Fibroblast of lung (primary cell): ENCODE results near the gene CHRND. TPM values are rescaled to one million over a fixed set of nuclear protein-coding genes. Genes with fewer than 3 reads are reported as not detected.

Source experiments
- DNase-seq, 2 donors: peaks; one replicate each; pipeline versions ENCODE4 v3.0.0 to v3.0.0-alpha.2; 2010; ENCODE audit warnings: low read depth in 2 of 2
- H2AFZ ChIP-seq: 2 replicates; pipeline ENCODE4 v1.5.1; 2012; ENCODE audit warnings: low read length, control low read depth, inconsistent platforms
- H3K27ac ChIP-seq: 2 replicates; pipeline ENCODE4 v1.5.1; 2011; ENCODE audit warnings: low read length, control low read depth; ENCODE audit not compliant: insufficient read depth
- H3K27me3 ChIP-seq: 2 replicates; pipeline ENCODE4 v1.5.1; 2011; ENCODE audit warnings: mild to moderate bottlenecking, low read length; ENCODE audit not compliant: control insufficient read depth, insufficient read depth
- H3K36me3 ChIP-seq: 2 replicates; pipeline ENCODE4 v1.5.1; 2011; ENCODE audit warnings: low read length; ENCODE audit not compliant: control insufficient read depth, insufficient read depth
- H3K4me1 ChIP-seq: 2 replicates; pipeline ENCODE4 v1.5.1; 2011; ENCODE audit warnings: low read length; ENCODE audit not compliant: control insufficient read depth, insufficient read depth; ENCODE audit errors: extremely low read depth
- H3K4me2 ChIP-seq: 2 replicates; pipeline ENCODE4 v1.5.1; 2011; ENCODE audit warnings: low read length, control low read depth; ENCODE audit not compliant: insufficient read depth; ENCODE audit errors: extremely low read depth
- H3K4me3 ChIP-seq, 4 experiments: fragments of 200-600 bp in 1 of 4; sonication (generic) in 1 of 4; replicated peaks in 1 of 4; 2 replicates each; pipeline ENCODE4 v1.5.1; 2011 to 2016; ENCODE audit warnings: low read length in 4 of 4, low read depth in 3 of 4, mild to moderate bottlenecking in 3 of 4, control low read depth in 2 of 4, inconsistent platforms in 1 of 4, mixed read lengths in 1 of 4; ENCODE audit not compliant: insufficient read depth in 1 of 4; ENCODE audit errors: control extremely low read depth in 1 of 4
- H3K79me2 ChIP-seq: 2 replicates; pipeline ENCODE4 v1.5.1; 2012; ENCODE audit warnings: mild to moderate bottlenecking, low read length, inconsistent platforms; ENCODE audit not compliant: control insufficient read depth, insufficient read depth
- H3K9ac ChIP-seq: 2 replicates; pipeline ENCODE4 v1.5.1; 2011; ENCODE audit warnings: mild to moderate bottlenecking, low read length, control low read depth; ENCODE audit not compliant: insufficient read depth
- H3K9me3 ChIP-seq: 2 replicates; pipeline ENCODE4 v1.5.1; 2012; ENCODE audit warnings: low read depth, low read length; ENCODE audit not compliant: control insufficient read depth, insufficient read depth
- H4K20me1 ChIP-seq: 2 replicates; pipeline ENCODE4 v1.5.1; 2011; ENCODE audit warnings: low read length; ENCODE audit not compliant: control insufficient read depth, insufficient read depth; ENCODE audit errors: extremely low read depth
- EZH2 ChIP-seq: IDR thresholded peaks from 2 replicates; pipeline ENCODE4 v1.5.1; 2012; ENCODE audit warnings: low read length, control low read depth, mild to moderate bottlenecking; ENCODE audit errors: missing control alignments
- polyA plus RNA-seq, 2 donors: library from polyadenylated mRNA; depleted of rRNA in 1 of 2; stranded (reverse) in 1 of 2; unstranded in 1 of 2; fragments of >200 nt; gene quantifications; 2 replicates each; pipeline ENCODE4 v1.2.1, GENCODE V29; 2011 to 2012; ENCODE audit warnings: missing spikeins in 1 of 2
- total RNA-seq: library from RNA; depleted of rRNA; stranded (reverse); fragments of >200 nt; gene quantifications from 2 replicates; pipeline ENCODE4 v1.2.1, GENCODE V29; 2014
- TF ChIP-seq, protein P1 (sequence below), 2 donors: IDR thresholded peaks in 1 of 2; conservative IDR thresholded peaks in 1 of 2; 1 replicate in 1 of 2; 2 replicates in 1 of 2; pipeline ENCODE4 v1.5.1; 2011 to 2012; ENCODE audit warnings: low read length in 2 of 2, control low read depth in 1 of 2, inconsistent platforms in 1 of 2, low read depth in 1 of 2, mild to moderate bottlenecking in 1 of 2

CHRND gene
- total and polyA plus RNA-seq, 2 donors (not counting 1 experiment from before 2014, with no cell fraction given), result not detected

DNA sequence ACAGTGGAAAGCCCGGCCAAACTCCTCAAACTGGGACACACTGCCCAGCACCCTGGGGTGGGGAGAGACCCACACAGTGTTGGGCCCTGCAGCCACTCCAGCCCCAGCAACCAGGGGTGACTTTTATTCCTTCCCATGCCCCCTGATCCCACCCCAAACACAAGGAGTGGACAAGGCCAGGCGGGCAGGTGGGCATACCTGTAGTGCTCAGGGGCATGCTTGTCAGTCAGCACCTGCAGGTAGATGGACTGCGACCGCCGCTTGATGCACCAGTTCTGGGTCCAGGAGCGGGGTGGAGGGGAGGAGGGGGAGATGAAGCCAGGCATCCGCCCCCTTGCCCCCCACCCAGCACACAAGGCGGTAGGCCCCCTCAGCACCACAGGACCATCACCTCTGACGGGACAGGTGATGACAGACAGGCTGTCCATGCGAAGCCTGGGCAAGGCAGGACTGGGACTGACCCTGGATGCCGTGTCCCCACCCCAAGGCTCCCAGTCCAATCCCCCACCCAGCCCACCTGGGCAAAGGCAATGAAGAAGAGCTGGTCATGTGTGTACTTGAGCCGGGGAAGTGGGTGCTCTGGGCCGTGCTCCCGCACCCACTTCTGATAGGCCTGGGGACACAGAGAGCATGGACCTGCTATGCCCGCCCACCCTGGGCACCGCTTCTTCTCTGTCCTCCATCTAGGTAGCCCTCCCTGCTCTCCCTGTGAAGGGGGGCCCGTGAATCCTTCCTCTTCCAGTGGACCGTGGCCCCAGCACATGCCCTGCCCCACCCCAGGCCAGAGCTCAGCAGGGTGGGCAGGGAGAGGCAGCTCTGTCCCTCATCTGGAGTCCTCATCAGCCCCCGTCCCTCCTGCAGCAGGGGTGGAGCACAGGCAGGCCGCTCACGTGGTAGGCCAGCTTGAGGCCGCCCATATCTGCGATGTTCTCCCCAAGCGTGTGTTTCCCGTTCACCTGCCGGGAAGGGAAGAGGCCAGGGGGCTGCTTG, 45.5 kb upstream of the CHRND start:
- no peaks in the 10 kb centered on the region for H3K36me3 ChIP-seq
- H2AFZ ChIP-seq, result no peak overlapping the region
- no peak overlapping the region for H3K27ac ChIP-seq
- H3K4me1 ChIP-seq, result no peaks in the 10 kb centered on the region
- TF ChIP-seq, protein P1, sequence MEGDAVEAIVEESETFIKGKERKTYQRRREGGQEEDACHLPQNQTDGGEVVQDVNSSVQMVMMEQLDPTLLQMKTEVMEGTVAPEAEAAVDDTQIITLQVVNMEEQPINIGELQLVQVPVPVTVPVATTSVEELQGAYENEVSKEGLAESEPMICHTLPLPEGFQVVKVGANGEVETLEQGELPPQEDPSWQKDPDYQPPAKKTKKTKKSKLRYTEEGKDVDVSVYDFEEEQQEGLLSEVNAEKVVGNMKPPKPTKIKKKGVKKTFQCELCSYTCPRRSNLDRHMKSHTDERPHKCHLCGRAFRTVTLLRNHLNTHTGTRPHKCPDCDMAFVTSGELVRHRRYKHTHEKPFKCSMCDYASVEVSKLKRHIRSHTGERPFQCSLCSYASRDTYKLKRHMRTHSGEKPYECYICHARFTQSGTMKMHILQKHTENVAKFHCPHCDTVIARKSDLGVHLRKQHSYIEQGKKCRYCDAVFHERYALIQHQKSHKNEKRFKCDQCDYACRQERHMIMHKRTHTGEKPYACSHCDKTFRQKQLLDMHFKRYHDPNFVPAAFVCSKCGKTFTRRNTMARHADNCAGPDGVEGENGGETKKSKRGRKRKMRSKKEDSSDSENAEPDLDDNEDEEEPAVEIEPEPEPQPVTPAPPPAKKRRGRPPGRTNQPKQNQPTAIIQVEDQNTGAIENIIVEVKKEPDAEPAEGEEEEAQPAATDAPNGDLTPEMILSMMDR (conservative IDR thresholded peaks at IDR 0.05 in 1 of 2, IDR thresholded peaks at IDR 0.05 in 1 of 2; ENCODE audit: low read depth in 1 of 2, low read length in 2 of 2), result no peak
- TF ChIP-seq EZH2, result no peak
- no peaks in the 10 kb centered on the region for H3K9me3 ChIP-seq
- H4K20me1 ChIP-seq, result no peaks in the 10 kb centered on the region
- H3K4me3 ChIP-seq, result no peak overlapping the region
- no peak overlapping the region for H3K9ac ChIP-seq
- no peaks in the 10 kb centered on the region for H3K79me2 ChIP-seq
- H3K4me2 ChIP-seq, result no peak overlapping the region
- DNase-seq, result no peak
- peaks cover 7% of the 10 kb centered on the region for H3K27me3 ChIP-seq

DNA sequence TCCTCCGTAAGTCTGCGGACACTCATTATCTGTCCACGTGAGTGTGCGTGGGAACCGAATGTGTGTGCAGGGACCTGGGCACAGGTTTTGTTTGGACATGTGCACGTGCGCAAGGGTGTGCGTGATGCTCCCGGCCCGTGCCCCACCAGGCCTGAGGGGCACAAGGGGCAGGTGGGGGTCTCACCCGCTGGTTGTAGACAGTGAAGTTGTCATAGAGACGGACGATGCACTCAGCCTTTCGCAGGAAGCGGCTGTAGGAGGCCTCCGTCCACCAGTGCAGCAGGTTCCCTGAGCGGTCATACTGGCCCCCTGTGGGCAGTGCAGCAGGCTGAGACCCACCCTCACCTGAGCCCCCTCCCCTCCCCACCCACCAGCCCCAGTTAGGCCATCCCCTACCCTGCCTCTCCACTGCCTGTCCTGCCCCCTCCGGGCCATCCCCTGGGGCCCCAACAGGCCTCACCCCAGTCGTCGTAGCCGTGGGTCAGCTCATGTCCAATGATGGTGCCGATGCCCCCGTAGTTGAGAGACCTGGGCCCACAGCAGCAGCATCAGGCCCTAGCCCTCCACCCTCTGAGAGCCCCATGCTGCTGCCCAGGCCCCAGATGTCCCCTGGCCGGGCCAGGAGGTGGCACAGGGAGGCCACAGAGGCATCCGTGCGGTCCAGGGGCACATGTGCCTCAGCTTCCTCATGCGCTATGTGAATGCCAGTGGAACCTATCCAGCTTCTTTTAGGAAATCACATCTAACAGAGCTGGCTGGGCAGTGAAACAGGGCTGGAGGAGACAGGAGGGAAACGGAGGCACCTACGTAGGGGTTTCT, 44.4 kb upstream of the CHRND start:
- no peak overlapping the region for H3K4me2 ChIP-seq
- peaks cover 10% of the 10 kb centered on the region for H3K27me3 ChIP-seq
- TF ChIP-seq, protein P1 (conservative IDR thresholded peaks at IDR 0.05 in 1 of 2, IDR thresholded peaks at IDR 0.05 in 1 of 2; ENCODE audit: low read depth in 1 of 2, low read length in 2 of 2), result no peak
- TF ChIP-seq EZH2, result no peak
- no peak overlapping the region for H3K4me3 ChIP-seq
- DNase-seq, result no peak
- no peaks in the 10 kb centered on the region for H4K20me1 ChIP-seq
- no peak overlapping the region for H2AFZ ChIP-seq
- no peak overlapping the region for H3K27ac ChIP-seq
- no peaks in the 10 kb centered on the region for H3K9me3 ChIP-seq
- no peak overlapping the region for H3K9ac ChIP-seq
- H3K36me3 ChIP-seq, result no peaks in the 10 kb centered on the region
- no peaks in the 10 kb centered on the region for H3K79me2 ChIP-seq
- H3K4me1 ChIP-seq, result no peaks in the 10 kb centered on the region
